Measurements from ENCODE around the gene CDH6. TPM values are rescaled to one million over a fixed set of nuclear protein-coding genes. Genes with fewer than 3 reads are reported as not detected.

CDH6 gene
- total and polyA plus RNA-seq, 10 of the 15 experiments (the other 5 are each of a cell fraction or from before 2014, with no cell fraction given) = 0.01 TPM; not detected in 9

DNA sequence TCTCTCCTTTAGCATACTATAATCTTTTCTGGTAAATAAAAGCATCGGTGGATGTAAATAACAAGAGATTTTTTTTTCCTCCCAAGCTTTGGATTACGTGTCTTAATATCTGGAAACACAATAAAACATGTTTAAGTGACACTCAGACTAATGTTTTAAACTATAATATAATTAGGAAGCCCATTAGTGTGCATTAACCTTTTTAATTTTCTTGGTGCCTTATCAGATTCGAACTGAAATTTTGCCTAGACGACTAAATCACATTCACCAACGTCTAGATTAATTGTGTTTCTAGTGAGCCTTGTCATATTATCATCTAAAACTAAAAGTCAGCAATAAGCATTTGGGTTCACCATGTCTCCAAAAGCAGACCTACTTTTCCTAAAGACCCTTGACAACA is 110.2 kb downstream of the CDH6 start:
- BruUV-seq (replicated peaks) = no TSS peak
- intact Hi-C loops (cut with micrococcal nuclease; ENCODE audit: unreplicated experiment) (no loop called here), in situ Hi-C loops (cut with MboI) (no loop called here)
- ChIA-PET POLR2A (no interaction called here), CTCF (no interaction called here), RAD21 (ENCODE audit: unreplicated experiment) (no interaction called here), SMC1A (ENCODE audit: uncharacterized antibody, unreplicated experiment) (no interaction called here)
- TF ChIP-seq, protein P1, sequence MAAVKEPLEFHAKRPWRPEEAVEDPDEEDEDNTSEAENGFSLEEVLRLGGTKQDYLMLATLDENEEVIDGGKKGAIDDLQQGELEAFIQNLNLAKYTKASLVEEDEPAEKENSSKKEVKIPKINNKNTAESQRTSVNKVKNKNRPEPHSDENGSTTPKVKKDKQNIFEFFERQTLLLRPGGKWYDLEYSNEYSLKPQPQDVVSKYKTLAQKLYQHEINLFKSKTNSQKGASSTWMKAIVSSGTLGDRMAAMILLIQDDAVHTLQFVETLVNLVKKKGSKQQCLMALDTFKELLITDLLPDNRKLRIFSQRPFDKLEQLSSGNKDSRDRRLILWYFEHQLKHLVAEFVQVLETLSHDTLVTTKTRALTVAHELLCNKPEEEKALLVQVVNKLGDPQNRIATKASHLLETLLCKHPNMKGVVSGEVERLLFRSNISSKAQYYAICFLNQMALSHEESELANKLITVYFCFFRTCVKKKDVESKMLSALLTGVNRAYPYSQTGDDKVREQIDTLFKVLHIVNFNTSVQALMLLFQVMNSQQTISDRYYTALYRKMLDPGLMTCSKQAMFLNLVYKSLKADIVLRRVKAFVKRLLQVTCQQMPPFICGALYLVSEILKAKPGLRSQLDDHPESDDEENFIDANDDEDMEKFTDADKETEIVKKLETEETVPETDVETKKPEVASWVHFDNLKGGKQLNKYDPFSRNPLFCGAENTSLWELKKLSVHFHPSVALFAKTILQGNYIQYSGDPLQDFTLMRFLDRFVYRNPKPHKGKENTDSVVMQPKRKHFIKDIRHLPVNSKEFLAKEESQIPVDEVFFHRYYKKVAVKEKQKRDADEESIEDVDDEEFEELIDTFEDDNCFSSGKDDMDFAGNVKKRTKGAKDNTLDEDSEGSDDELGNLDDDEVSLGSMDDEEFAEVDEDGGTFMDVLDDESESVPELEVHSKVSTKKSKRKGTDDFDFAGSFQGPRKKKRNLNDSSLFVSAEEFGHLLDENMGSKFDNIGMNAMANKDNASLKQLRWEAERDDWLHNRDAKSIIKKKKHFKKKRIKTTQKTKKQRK (IDR thresholded peaks at IDR 0.05; ENCODE audit: low read depth, low read length) = no peak
- no peak for TF ChIP-seq E2F8 (IDR thresholded peaks at IDR 0.05; ENCODE audit: low read depth, partially characterized antibody)
- WGBS (ENCODE audit: insufficient coverage, insufficient replicate concordance, low lambda C conversion rate, missing lambda C conversion rate) = 42% methylated on average over 5 of the region's 5 CpGs
- H4K20me1 ChIP-seq (ENCODE audit: control insufficient read depth, insufficient read depth) = no peaks in the 10 kb centered on the region
- no peaks in the 10 kb centered on the region for H3K27me3 ChIP-seq (replicated peaks in 1 of 2; ENCODE audit: control insufficient read depth in 2 of 2, insufficient read depth in 2 of 2, low read length in 1 of 2)
- FAIRE-seq = no peak
- no peak overlapping the region for H3K4me3 ChIP-seq
- no peaks in the 10 kb centered on the region for H3K79me2 ChIP-seq (ENCODE audit: control insufficient read depth, insufficient read depth, low read length)
- DNase-seq (ENCODE audit: low read depth, low spot score) = no peak
- H3K27ac ChIP-seq (ENCODE audit: control insufficient read depth, insufficient read depth) = no peak overlapping the region
- H3K36me3 ChIP-seq (ENCODE audit: control insufficient read depth in 2 of 2, insufficient read depth in 2 of 2, low read length in 1 of 2) = no peaks in the 10 kb centered on the region
- H3K4me1 ChIP-seq (ENCODE audit: control insufficient read depth, insufficient read depth, low read length) = no peaks in the 10 kb centered on the region
- H3K9me3 ChIP-seq (replicated peaks; ENCODE audit: control insufficient read depth, insufficient read depth, low read length) = no peaks in the 10 kb centered on the region
- H3K9ac ChIP-seq (ENCODE audit: control insufficient read depth, insufficient read depth, low read length) = no peak overlapping the region
- ATAC-seq = no peak
- H2AFZ ChIP-seq (ENCODE audit: control insufficient read depth, low read depth, low read length) = no peak overlapping the region
- H3K4me2 ChIP-seq (ENCODE audit: control insufficient read depth, insufficient read depth) = no peak overlapping the region
